Esophagus squamous epithelium (tissue), 5 donors: ENCODE results near the gene C12orf43. TPM values are rescaled to one million over a fixed set of nuclear protein-coding genes. Genes with fewer than 3 reads are reported as not detected.

Source experiments
- DNase-seq: peaks from one replicate; lab custom pipeline; 2025; lab: John Stamatoyannopoulos, UW
- H3K27ac ChIP-seq, 4 donors: fragments of 200-600 bp; sonication (generic); one replicate each; pipeline ENCODE4 v1.5.1; 2016 to 2019; ENCODE audit warnings: mild to moderate bottlenecking in 1 of 4
- H3K27me3 ChIP-seq, 4 donors: fragments of 200-600 bp; sonication (generic); 1 replicate in 3 of 4; 2 replicates in 1 of 4; pipeline versions ENCODE4 v1.5.1 to v1.6.0; 2017 to 2021; ENCODE audit warnings: antibody characterized with exemption in 1 of 4
- H3K36me3 ChIP-seq, 3 donors: fragments of 200-600 bp; sonication (generic); one replicate each; pipeline ENCODE4 v1.5.1; 2016 to 2019
- H3K4me1 ChIP-seq, 3 donors: fragments of 200-600 bp; sonication (generic); one replicate each; pipeline ENCODE4 v1.5.1; 2017 to 2019
- H3K4me3 ChIP-seq, 4 donors: fragments of 200-600 bp; sonication (generic); 1 replicate in 3 of 4; 2 replicates in 1 of 4; pipeline ENCODE4 v1.5.1; 2016 to 2019; ENCODE audit warnings: mild to moderate bottlenecking in 2 of 4, moderate library complexity in 1 of 4
- H3K9me3 ChIP-seq, 3 donors: fragments of 200-600 bp; sonication (generic); one replicate each; pipeline ENCODE4 v1.5.1; 2016 to 2019
- CTCF ChIP-seq, 6 experiments: fragments of 450-650 bp in 4 of 6; fragments of 200-600 bp in 2 of 6; sonication (generic) in 2 of 6; IDR thresholded peaks; one replicate each; pipeline ENCODE4 v1.5.1; 2016 to 2019; ENCODE audit warnings: antibody characterized with exemption in 6 of 6, mild to moderate bottlenecking in 4 of 6, moderate library complexity in 4 of 6
- POLR2A ChIP-seq, 4 donors: fragments of 450-650 bp; IDR thresholded peaks; one replicate each; pipeline ENCODE4 v1.6.1; 2017; ENCODE audit warnings: antibody characterized with exemption in 4 of 4, mild to moderate bottlenecking in 4 of 4, moderate library complexity in 3 of 4
- WGBS, 2 donors: methylation state at CpG; one replicate each; pipeline ENCODE4 v1.1.5; 2018; 5-methylcytosine and 5-hydroxymethylcytosine counted together
- intact Hi-C: fragments of 100-400 bp; cut with DNase I; formaldehyde crosslinking; loops from one replicate; pipeline ENCODE4 v1.15.0; 2022
- total RNA-seq, 4 donors: library from RNA; depleted of rRNA; stranded (reverse); fragments of >200 nt; gene quantifications; one replicate each; pipeline ENCODE4 v1.1.0, GENCODE V29; 2016
- donor health status: DM: yes; HTN: yes; CAD: no.

C12orf43 gene
- total RNA-seq, 4 donors from 2014 or later: 7.8 to 15.6 (median 8.6) TPM

- DNase-seq: no peak
- Histone ChIP-seq H3K36me3 (no peaks in the 10 kb centered on the region), H3K9me3 (no peaks in the 10 kb centered on the region), H3K4me1 (peaks cover 8 to 67% (median 22%) of the 10 kb centered on the region in 3 donors), H3K4me3 (no peak overlapping the region), H3K27ac (peak overlapping the region; percentile 71 to 89 (median 82)), H3K27me3 (no peaks in the 10 kb centered on the region)
- no peak for TF ChIP-seq CTCF (IDR thresholded peaks at IDR 0.05)
- TF ChIP-seq POLR2A (IDR thresholded peaks at IDR 0.05): no peak
- 27 to 60% methylated on average over 1 to 2 of the region's 2 CpGs for WGBS, 2 donors
- intact Hi-C loops: loop anchor here (5.0 kb wide), 1 partner anchor 55 kb away; no protein-coding TSS in a partner anchor
Observed at GRCh38 chr12:120962532-120963020, 53.7 kb downstream of the C12orf43 start.

- no peaks in the 10 kb centered on the region for H3K27me3 ChIP-seq
- no peak overlapping the region for H3K4me3 ChIP-seq
- no peaks in the 10 kb centered on the region for H3K36me3 ChIP-seq
- no peaks in the 10 kb centered on the region for H3K9me3 ChIP-seq
- H3K4me1 ChIP-seq: peaks cover 8 to 67% (median 22%) of the 10 kb centered on the region in 3 donors
- 42 to 47% methylated on average over 17 of the region's 17 CpGs for WGBS, 2 donors
- DNase-seq: no peak
- TF ChIP-seq CTCF (IDR thresholded peaks at IDR 0.05): no peak
- no peak for TF ChIP-seq POLR2A (IDR thresholded peaks at IDR 0.05)
- intact Hi-C loops: loop anchor here (5.0 kb wide), 1 partner anchor 55 kb away; no protein-coding TSS in a partner anchor
- peak overlapping the region; percentile 71 to 89 (median 82) for H3K27ac ChIP-seq
Observed at GRCh38 chr12:120961604-120962531, 54.4 kb downstream of the C12orf43 start.

GRCh38 chr12:120960657-120961056 is 55.6 kb downstream of the C12orf43 start:
- no peaks in the 10 kb centered on the region for H3K36me3 ChIP-seq

DNA sequence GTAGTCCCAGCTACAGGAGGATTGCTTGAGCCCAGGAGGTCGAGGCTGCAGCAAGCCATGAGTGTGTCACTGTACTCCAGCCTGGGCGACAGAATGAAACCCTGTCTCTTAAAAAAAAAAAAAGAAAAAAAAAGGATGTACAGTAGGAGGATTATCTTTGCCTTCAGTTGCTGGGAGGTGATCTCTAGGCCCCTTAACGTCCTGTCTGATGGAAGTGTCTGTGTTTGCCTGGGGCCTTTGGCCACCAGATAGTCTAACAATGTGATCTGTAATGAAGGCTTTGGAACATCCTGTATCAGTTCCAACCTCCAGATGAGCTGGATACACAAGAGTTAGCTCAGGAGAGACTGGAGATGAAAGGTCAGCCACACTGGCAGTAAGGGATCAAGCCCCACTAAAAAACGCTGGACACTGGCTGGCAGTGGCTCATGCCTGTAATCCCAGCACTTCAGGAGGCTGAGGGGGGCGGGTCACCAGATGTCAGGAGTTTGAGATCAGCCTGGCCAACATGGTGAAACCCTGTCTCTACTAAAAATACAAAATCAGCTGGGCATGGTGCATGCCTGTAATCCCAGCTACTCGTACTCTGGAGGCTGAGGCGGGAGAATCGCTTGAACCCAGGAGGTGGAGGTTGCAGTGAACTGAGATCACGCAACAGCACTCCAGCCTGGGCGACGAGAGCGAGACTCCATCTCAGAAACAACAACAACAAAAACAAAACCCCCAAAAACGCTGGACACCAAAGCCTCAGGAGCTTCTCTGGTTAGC is 57.0 kb downstream of the C12orf43 start:
- intact Hi-C loops: no loop called here
- peak overlapping the region in 3 of 4 donors; percentile 45 to 89 (median 76) for H3K27ac ChIP-seq

More at GRCh38 chr12:120960657-120961056, 55.6 kb downstream of the C12orf43 start:
- TF ChIP-seq POLR2A (IDR thresholded peaks at IDR 0.05) (no peak), CTCF (IDR thresholded peaks at IDR 0.05) (peak in 3 of 6 experiments; percentile 8 to 42 (median 8))
- peaks cover 8 to 60% (median 20%) of the 10 kb centered on the region in 3 donors for H3K4me1 ChIP-seq
- no peak for DNase-seq
- peak overlapping the region; percentile 63 to 89 (median 82) for H3K27ac ChIP-seq
- WGBS, 2 donors: 41 to 42% methylated on average over 6 to 7 of the region's 7 CpGs
- H3K27me3 ChIP-seq: no peaks in the 10 kb centered on the region
- H3K4me3 ChIP-seq: no peak overlapping the region
- H3K9me3 ChIP-seq: peaks cover 0 to 2% (median 0%) of the 10 kb centered on the region in 3 donors
- intact Hi-C loops: loop anchor here (5.0 kb wide), 1 partner anchor 53 kb away; no protein-coding TSS in a partner anchor

More for the DNA sequence above, 57.0 kb downstream of the C12orf43 start:
- no peak for DNase-seq
- Histone ChIP-seq H3K36me3 (no peaks in the 10 kb centered on the region), H3K9me3 (peaks cover 0 to 6% (median 0%) of the 10 kb centered on the region in 3 donors), H3K4me3 (no peak overlapping the region), H3K27me3 (no peaks in the 10 kb centered on the region), H3K4me1 (peaks cover 8 to 55% (median 11%) of the 10 kb centered on the region in 3 donors)
- WGBS, 2 donors: 67 to 85% methylated on average over 13 of the region's 13 CpGs
- no peak for TF ChIP-seq POLR2A (IDR thresholded peaks at IDR 0.05)
- TF ChIP-seq CTCF (IDR thresholded peaks at IDR 0.05): no peak
